Endothelial cell (in vitro differentiated cells): ENCODE measurements around the gene MOCS2. TPM values are rescaled to one million over a fixed set of nuclear protein-coding genes. Genes with fewer than 3 reads are reported as not detected.

Experiments used
- DNase-seq: peaks from one replicate; pipeline ENCODE4 v3.0.0; 2021; ENCODE audit warnings: low spot score
- H3K27ac Mint-ChIP-seq: one replicate; pipeline ENCODE4 v1.8.0; 2021; ENCODE audit warnings: mixed read lengths, inconsistent platforms; ENCODE audit not compliant: unreplicated experiment
- H3K27me3 Mint-ChIP-seq: one replicate; pipeline ENCODE4 v1.8.0; 2021; ENCODE audit warnings: mild to moderate bottlenecking, moderate library complexity, mixed read lengths, inconsistent platforms; ENCODE audit not compliant: unreplicated experiment
- H3K36me3 Mint-ChIP-seq: one replicate; pipeline ENCODE4 v1.8.0; 2021; ENCODE audit warnings: mild to moderate bottlenecking, low read depth, mixed read lengths, inconsistent platforms; ENCODE audit not compliant: unreplicated experiment
- H3K4me1 Mint-ChIP-seq: one replicate; pipeline ENCODE4 v1.8.0; 2021; ENCODE audit warnings: mild to moderate bottlenecking, mixed read lengths, inconsistent platforms; ENCODE audit not compliant: unreplicated experiment
- H3K4me3 Mint-ChIP-seq: one replicate; pipeline ENCODE4 v1.8.0; 2021; ENCODE audit warnings: mild to moderate bottlenecking, mixed read lengths, inconsistent platforms; ENCODE audit not compliant: unreplicated experiment
- H3K9me3 Mint-ChIP-seq: one replicate; pipeline ENCODE4 v1.8.0; 2021; ENCODE audit warnings: mixed read lengths, inconsistent platforms; ENCODE audit not compliant: unreplicated experiment
- CTCF ChIP-seq: fragments of 200-600 bp; sonication (generic); IDR thresholded peaks from one replicate; pipeline ENCODE4 v1.5.0; 2021; ENCODE audit warnings: antibody characterized with exemption; ENCODE audit not compliant: unreplicated experiment
- total RNA-seq: library from RNA; stranded (reverse); fragmentation: NEBNext Ultra II Directional; extraction: Animal tissue kit (Norgen Biotek cat#: 25700); gene quantifications from one replicate; pipeline ENCODE4 v1.2.1, GENCODE V29; 2021; ENCODE audit not compliant: unreplicated experiment

Gene MOCS2
- total RNA-seq, 1 donor from 2014 or later = 29.6 TPM

GRCh38 chr5:53090229-53090628 lies 19.3 kb downstream of the MOCS2 start:
- no peak for DNase-seq
- no peaks in the 10 kb centered on the region for H3K9me3 Mint-ChIP-seq
- H3K27ac Mint-ChIP-seq = no peak overlapping the region
- no peaks in the 10 kb centered on the region for H3K27me3 Mint-ChIP-seq
- H3K4me1 Mint-ChIP-seq = peaks cover 2% of the 10 kb centered on the region
- peaks cover 15% of the 10 kb centered on the region for H3K36me3 Mint-ChIP-seq
- H3K4me3 Mint-ChIP-seq = no peak overlapping the region
- TF ChIP-seq CTCF = no peak

- TF ChIP-seq CTCF = no peak
- Mint-ChIP-seq H3K27ac (no peak overlapping the region), H3K9me3 (no peaks in the 10 kb centered on the region), H3K36me3 (peaks cover 15% of the 10 kb centered on the region), H3K4me3 (no peak overlapping the region), H3K4me1 (peaks cover 2% of the 10 kb centered on the region), H3K27me3 (no peaks in the 10 kb centered on the region)
- DNase-seq = no peak
Measured at GRCh38 chr5:53089481-53089991, 20.0 kb downstream of the MOCS2 start.

GRCh38 chr5:53087621-53088121 lies 21.9 kb downstream of the MOCS2 start:
- Mint-ChIP-seq H3K4me3 (no peak overlapping the region), H3K36me3 (peaks cover 26% of the 10 kb centered on the region), H3K4me1 (peaks cover 2% of the 10 kb centered on the region), H3K27ac (no peak overlapping the region), H3K9me3 (no peaks in the 10 kb centered on the region), H3K27me3 (no peaks in the 10 kb centered on the region)
- TF ChIP-seq CTCF = no peak
- DNase-seq = no peak

- Mint-ChIP-seq H3K27ac (no peak overlapping the region), H3K27me3 (no peaks in the 10 kb centered on the region), H3K4me3 (no peak overlapping the region), H3K9me3 (no peaks in the 10 kb centered on the region), H3K36me3 (peaks cover 26% of the 10 kb centered on the region), H3K4me1 (peaks cover 2% of the 10 kb centered on the region)
- no peak for TF ChIP-seq CTCF
- no peak for DNase-seq
Measured at GRCh38 chr5:53087171-53087570, 22.4 kb downstream of the MOCS2 start.

GRCh38 chr5:53084546-53085255 lies 24.9 kb downstream of the MOCS2 start:
- no peak overlapping the region for H3K27ac Mint-ChIP-seq
- TF ChIP-seq CTCF = no peak
- no peak for DNase-seq
- no peaks in the 10 kb centered on the region for H3K4me1 Mint-ChIP-seq
- no peaks in the 10 kb centered on the region for H3K27me3 Mint-ChIP-seq
- peaks cover 29% of the 10 kb centered on the region for H3K36me3 Mint-ChIP-seq
- H3K9me3 Mint-ChIP-seq = no peaks in the 10 kb centered on the region
- H3K4me3 Mint-ChIP-seq = no peak overlapping the region
